SK-N-SH treated with all-trans-retinoic acid at 6 μM for 48 hours (cell line): ENCODE results near the gene PRPSAP2.

Experiments
- ATAC-seq: fragments of 200-7000 bp; cut with Tn5 transposase; 3 replicates; pipeline ENCODE4 v1.9.1; 2020; ENCODE audit warnings: mild to moderate bottlenecking, moderate library complexity
- ARNTL ChIP-seq: fragments of 450-650 bp; formaldehyde crosslinking; IDR thresholded peaks from 2 replicates; pipeline ENCODE4 v1.5.0; 2020; ENCODE audit warnings: low read depth, mild to moderate bottlenecking, moderate library complexity, borderline replicate concordance
- BACH2 ChIP-seq: fragments of 250-450 bp; sonication (Bioruptor Pico); IDR thresholded peaks from 2 replicates; pipeline ENCODE4 v1.9.0; 2021; ENCODE audit warnings: mild to moderate bottlenecking, borderline replicate concordance
- CSDC2 ChIP-seq: fragments of 250-450 bp; sonication (Bioruptor Pico); IDR thresholded peaks from 2 replicates; pipeline ENCODE4 v1.5.0; 2020; ENCODE audit warnings: mild to moderate bottlenecking, moderate library complexity
- ESRRG ChIP-seq: fragments of 250-450 bp; sonication (Bioruptor Pico); IDR thresholded peaks from 2 replicates; pipeline ENCODE4 v1.6.1; 2021; ENCODE audit warnings: mild to moderate bottlenecking
- GLIS3 ChIP-seq: fragments of 250-450 bp; sonication (Bioruptor Pico); IDR thresholded peaks from 2 replicates; pipeline ENCODE4 v1.5.0; 2020; ENCODE audit warnings: mild to moderate bottlenecking, moderate library complexity
- ISL1 ChIP-seq: fragments of 250-450 bp; sonication (Bioruptor Pico); IDR thresholded peaks from 2 replicates; pipeline ENCODE4 v2.1.2; 2022; ENCODE audit warnings: mild to moderate bottlenecking, moderate library complexity
- OSR1 ChIP-seq: fragments of 250-450 bp; sonication (Bioruptor Pico); IDR thresholded peaks from 2 replicates; pipeline ENCODE4 v1.8.0; 2022; ENCODE audit warnings: moderate library complexity, mild to moderate bottlenecking, inconsistent platforms
- POU6F1 ChIP-seq: fragments of 250-450 bp; sonication (Bioruptor Pico); IDR thresholded peaks from 2 replicates; pipeline ENCODE4 v1.8.0; 2021; ENCODE audit warnings: low read depth, mild to moderate bottlenecking, moderate library complexity, borderline replicate concordance
- PPARA ChIP-seq: fragments of 250-450 bp; sonication (Bioruptor Pico); IDR thresholded peaks from 2 replicates; pipeline ENCODE4 v1.5.0; 2020; ENCODE audit warnings: mild to moderate bottlenecking, borderline replicate concordance
- RARB ChIP-seq: fragments of 250-450 bp; sonication (Bioruptor Pico); IDR thresholded peaks from 2 replicates; pipeline ENCODE4 v1.8.0; 2021; ENCODE audit warnings: mild to moderate bottlenecking, moderate library complexity
- SNAI2 ChIP-seq: fragments of 250-450 bp; sonication (Bioruptor Pico); IDR thresholded peaks from 2 replicates; pipeline ENCODE4 v1.5.0; 2020; ENCODE audit warnings: mild to moderate bottlenecking, moderate library complexity
- TCF4 ChIP-seq: fragments of 250-450 bp; sonication (Bioruptor Pico); IDR thresholded peaks from 2 replicates; pipeline ENCODE4 v1.8.0; 2021; ENCODE audit warnings: mild to moderate bottlenecking, moderate library complexity, borderline replicate concordance
- TOX ChIP-seq: fragments of 250-450 bp; sonication (Bioruptor Pico); IDR thresholded peaks from 2 replicates; pipeline ENCODE4 v1.8.0; 2021; ENCODE audit warnings: mild to moderate bottlenecking, moderate library complexity, borderline replicate concordance
- ZC3H10 ChIP-seq: fragments of 250-450 bp; sonication (Bioruptor Pico); IDR thresholded peaks from 2 replicates; pipeline ENCODE4 v1.5.1; 2021; ENCODE audit warnings: mild to moderate bottlenecking, moderate library complexity
- ZFP3 ChIP-seq: fragments of 250-450 bp; sonication (Bioruptor Pico); IDR thresholded peaks from 2 replicates; pipeline ENCODE4 v1.5.0; 2020; ENCODE audit warnings: mild to moderate bottlenecking, moderate library complexity
- ZFP30 ChIP-seq: fragments of 450-650 bp; formaldehyde crosslinking; IDR thresholded peaks from 2 replicates; pipeline ENCODE4 v1.5.0; 2022; ENCODE audit warnings: mild to moderate bottlenecking, moderate library complexity
- ZNF565 ChIP-seq: fragments of 450-650 bp; formaldehyde crosslinking; conservative IDR thresholded peaks from 2 replicates; pipeline ENCODE4 v1.5.0; 2020; ENCODE audit warnings: low read depth, mild to moderate bottlenecking, moderate library complexity
- ZNF70 ChIP-seq: fragments of 450-650 bp; formaldehyde crosslinking; IDR thresholded peaks from 2 replicates; pipeline ENCODE4 v1.5.0; 2020; ENCODE audit warnings: mild to moderate bottlenecking, moderate library complexity
- TF ChIP-seq, protein P1 (sequence below): fragments of 250-450 bp; sonication (Bioruptor Pico); IDR thresholded peaks from 2 replicates; pipeline ENCODE4 v1.5.0; 2020; ENCODE audit warnings: mild to moderate bottlenecking, moderate library complexity
- TF ChIP-seq, protein P2 (sequence below): fragments of 250-450 bp; sonication (Bioruptor Pico); IDR thresholded peaks from 2 replicates; pipeline ENCODE4 v1.8.0; 2020; ENCODE audit warnings: mild to moderate bottlenecking, moderate library complexity, borderline replicate concordance
- TF ChIP-seq, protein P3 (sequence below): fragments of 250-450 bp; sonication (Bioruptor Pico); IDR thresholded peaks from 2 replicates; pipeline ENCODE4 v1.5.1; 2020; ENCODE audit warnings: low read depth, mild to moderate bottlenecking, moderate library complexity

Gene PRPSAP2

DNA sequence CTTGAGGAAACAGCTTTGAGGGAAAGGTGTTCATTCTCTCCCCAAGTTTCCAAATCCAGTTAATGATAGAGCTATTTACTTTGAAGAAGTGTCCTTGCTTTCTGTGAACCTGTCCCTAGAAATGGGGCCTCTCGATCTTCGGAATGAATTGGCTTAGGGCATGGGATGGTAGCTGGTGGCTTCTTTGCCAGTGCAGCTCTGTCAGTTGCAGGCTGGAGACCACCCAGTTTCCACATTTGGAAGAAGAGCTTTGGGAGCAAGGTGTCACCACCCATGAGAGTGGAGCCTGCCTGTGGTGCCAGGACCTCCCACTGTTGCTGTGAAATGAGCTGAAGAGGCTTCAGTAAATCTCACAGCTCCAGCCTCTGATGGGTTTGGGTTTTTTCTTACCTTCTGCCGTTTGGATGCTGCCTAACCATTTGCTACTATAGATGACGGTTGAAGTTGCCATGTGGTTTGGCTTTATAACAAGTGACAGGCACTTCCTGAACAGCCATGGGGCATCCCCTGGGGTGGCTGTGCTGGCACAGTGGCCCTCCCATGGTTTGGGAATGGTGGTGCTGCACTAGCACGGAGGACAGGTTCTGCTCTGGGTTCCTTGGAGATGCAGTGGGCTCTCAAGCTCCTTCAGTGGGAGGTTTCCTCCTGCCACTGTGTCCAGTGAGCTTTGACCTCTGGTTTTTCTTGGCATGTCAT, 74.6 kb downstream of the PRPSAP2 start:
- no peak for ATAC-seq
- TF ChIP-seq SNAI2 (no peak), TOX (no peak), POU6F1 (no peak)

GRCh38 chr17:18933102-18934058, 75.4 kb downstream of the PRPSAP2 start:
- TF ChIP-seq SNAI2: no peak
- TF ChIP-seq, protein P1, sequence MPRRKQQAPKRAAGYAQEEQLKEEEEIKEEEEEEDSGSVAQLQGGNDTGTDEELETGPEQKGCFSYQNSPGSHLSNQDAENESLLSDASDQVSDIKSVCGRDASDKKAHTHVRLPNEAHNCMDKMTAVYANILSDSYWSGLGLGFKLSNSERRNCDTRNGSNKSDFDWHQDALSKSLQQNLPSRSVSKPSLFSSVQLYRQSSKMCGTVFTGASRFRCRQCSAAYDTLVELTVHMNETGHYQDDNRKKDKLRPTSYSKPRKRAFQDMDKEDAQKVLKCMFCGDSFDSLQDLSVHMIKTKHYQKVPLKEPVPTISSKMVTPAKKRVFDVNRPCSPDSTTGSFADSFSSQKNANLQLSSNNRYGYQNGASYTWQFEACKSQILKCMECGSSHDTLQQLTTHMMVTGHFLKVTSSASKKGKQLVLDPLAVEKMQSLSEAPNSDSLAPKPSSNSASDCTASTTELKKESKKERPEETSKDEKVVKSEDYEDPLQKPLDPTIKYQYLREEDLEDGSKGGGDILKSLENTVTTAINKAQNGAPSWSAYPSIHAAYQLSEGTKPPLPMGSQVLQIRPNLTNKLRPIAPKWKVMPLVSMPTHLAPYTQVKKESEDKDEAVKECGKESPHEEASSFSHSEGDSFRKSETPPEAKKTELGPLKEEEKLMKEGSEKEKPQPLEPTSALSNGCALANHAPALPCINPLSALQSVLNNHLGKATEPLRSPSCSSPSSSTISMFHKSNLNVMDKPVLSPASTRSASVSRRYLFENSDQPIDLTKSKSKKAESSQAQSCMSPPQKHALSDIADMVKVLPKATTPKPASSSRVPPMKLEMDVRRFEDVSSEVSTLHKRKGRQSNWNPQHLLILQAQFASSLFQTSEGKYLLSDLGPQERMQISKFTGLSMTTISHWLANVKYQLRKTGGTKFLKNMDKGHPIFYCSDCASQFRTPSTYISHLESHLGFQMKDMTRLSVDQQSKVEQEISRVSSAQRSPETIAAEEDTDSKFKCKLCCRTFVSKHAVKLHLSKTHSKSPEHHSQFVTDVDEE (CRISPR knock-in tag): no peak
- no peak for TF ChIP-seq TCF4 (CRISPR knock-in tag)
- no peak for TF ChIP-seq RARB (CRISPR knock-in tag)
- TF ChIP-seq ESRRG (CRISPR knock-in tag): no peak
- no peak for TF ChIP-seq ZNF565 (CRISPR knock-in tag)
- no peak for TF ChIP-seq GLIS3 (CRISPR knock-in tag)
- TF ChIP-seq ZNF70 (CRISPR knock-in tag): no peak
- TF ChIP-seq OSR1 (CRISPR knock-in tag): no peak
- TF ChIP-seq, protein P2, sequence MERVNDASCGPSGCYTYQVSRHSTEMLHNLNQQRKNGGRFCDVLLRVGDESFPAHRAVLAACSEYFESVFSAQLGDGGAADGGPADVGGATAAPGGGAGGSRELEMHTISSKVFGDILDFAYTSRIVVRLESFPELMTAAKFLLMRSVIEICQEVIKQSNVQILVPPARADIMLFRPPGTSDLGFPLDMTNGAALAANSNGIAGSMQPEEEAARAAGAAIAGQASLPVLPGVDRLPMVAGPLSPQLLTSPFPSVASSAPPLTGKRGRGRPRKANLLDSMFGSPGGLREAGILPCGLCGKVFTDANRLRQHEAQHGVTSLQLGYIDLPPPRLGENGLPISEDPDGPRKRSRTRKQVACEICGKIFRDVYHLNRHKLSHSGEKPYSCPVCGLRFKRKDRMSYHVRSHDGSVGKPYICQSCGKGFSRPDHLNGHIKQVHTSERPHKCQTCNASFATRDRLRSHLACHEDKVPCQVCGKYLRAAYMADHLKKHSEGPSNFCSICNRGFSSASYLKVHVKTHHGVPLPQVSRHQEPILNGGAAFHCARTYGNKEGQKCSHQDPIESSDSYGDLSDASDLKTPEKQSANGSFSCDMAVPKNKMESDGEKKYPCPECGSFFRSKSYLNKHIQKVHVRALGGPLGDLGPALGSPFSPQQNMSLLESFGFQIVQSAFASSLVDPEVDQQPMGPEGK: no peak
- ATAC-seq: no peak

GRCh38 chr17:18937981-18938691, 80.2 kb downstream of the PRPSAP2 start:
- ATAC-seq: no peak
- TF ChIP-seq ESRRG (CRISPR knock-in tag): no peak
- TF ChIP-seq RARB (CRISPR knock-in tag): no peak
- TF ChIP-seq PPARA: no peak
- TF ChIP-seq ARNTL (CRISPR knock-in tag): no peak
- TF ChIP-seq, protein P1 (CRISPR knock-in tag): no peak
- no peak for TF ChIP-seq ZFP30 (CRISPR knock-in tag)
- no peak for TF ChIP-seq ZNF565 (CRISPR knock-in tag)
- no peak for TF ChIP-seq ZNF70 (CRISPR knock-in tag)
- no peak for TF ChIP-seq TOX
- no peak for TF ChIP-seq BACH2 (CRISPR knock-in tag)
- no peak for TF ChIP-seq TCF4 (CRISPR knock-in tag)
- no peak for TF ChIP-seq ZC3H10 (CRISPR knock-in tag)
- TF ChIP-seq ISL1 (CRISPR knock-in tag): no peak
- TF ChIP-seq POU6F1: no peak
- TF ChIP-seq, protein P3, sequence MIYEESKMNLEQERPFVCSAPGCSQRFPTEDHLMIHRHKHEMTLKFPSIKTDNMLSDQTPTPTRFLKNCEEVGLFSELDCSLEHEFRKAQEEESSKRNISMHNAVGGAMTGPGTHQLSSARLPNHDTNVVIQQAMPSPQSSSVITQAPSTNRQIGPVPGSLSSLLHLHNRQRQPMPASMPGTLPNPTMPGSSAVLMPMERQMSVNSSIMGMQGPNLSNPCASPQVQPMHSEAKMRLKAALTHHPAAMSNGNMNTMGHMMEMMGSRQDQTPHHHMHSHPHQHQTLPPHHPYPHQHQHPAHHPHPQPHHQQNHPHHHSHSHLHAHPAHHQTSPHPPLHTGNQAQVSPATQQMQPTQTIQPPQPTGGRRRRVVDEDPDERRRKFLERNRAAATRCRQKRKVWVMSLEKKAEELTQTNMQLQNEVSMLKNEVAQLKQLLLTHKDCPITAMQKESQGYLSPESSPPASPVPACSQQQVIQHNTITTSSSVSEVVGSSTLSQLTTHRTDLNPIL (CRISPR knock-in tag): no peak
- no peak for TF ChIP-seq CSDC2 (CRISPR knock-in tag)
- TF ChIP-seq GLIS3 (CRISPR knock-in tag): no peak
- no peak for TF ChIP-seq ZFP3
